LoVo (cell line): ENCODE measurements around the gene LYRM7.
A peak's percentile ranks its signal among the peaks of the same experiment; 100 is the strongest.
"Not testable (repeated sequence)": the region's sequence is repeated elsewhere in the genome, so short reads cannot be mapped to it uniquely, and the experiment has no call there.

ENCODE experiments used
- DNase-seq: peaks from one replicate; pipeline ENCODE4 v3.0.0-alpha.2; 2016; ENCODE audit warnings: low spot score

Gene LYRM7

GRCh38 chr5:131221008-131221703 lies 50.4 kb downstream of the LYRM7 start:
- DNase-seq = no peak

GRCh38 chr5:131221888-131222287 lies 51.1 kb downstream of the LYRM7 start:
- DNase-seq = no peak

- DNase-seq = no peak
Observed at GRCh38 chr5:131222731-131223130, 52.0 kb downstream of the LYRM7 start.

GRCh38 chr5:131223751-131224386 lies 53.1 kb downstream of the LYRM7 start:
- DNase-seq = no peak

GRCh38 chr5:131224387-131225201 lies 53.9 kb downstream of the LYRM7 start:
- no peak for DNase-seq

- DNase-seq = no peak
Observed at GRCh38 chr5:131225282-131225974, 54.7 kb downstream of the LYRM7 start.

GRCh38 chr5:131226899-131227298 lies 56.2 kb downstream of the LYRM7 start:
- DNase-seq = no peak

GRCh38 chr5:131228646-131229045 lies 57.9 kb downstream of the LYRM7 start:
- DNase-seq = no peak

GRCh38 chr5:131229623-131230022 lies 58.9 kb downstream of the LYRM7 start:
- no peak for DNase-seq

- no peak for DNase-seq
Observed at GRCh38 chr5:131230406-131230805, 59.7 kb downstream of the LYRM7 start.

- no peak for DNase-seq
Observed at GRCh38 chr5:131239686-131240085, 68.9 kb downstream of the LYRM7 start.

GRCh38 chr5:131242728-131243255 lies 72.0 kb downstream of the LYRM7 start:
- DNase-seq = peak; percentile 48

- DNase-seq = no peak
Observed at GRCh38 chr5:131245312-131245711, 74.6 kb downstream of the LYRM7 start.

GRCh38 chr5:131245948-131246347 lies 75.2 kb downstream of the LYRM7 start:
- no peak for DNase-seq

- no peak for DNase-seq
Observed at GRCh38 chr5:131246504-131246903, 75.8 kb downstream of the LYRM7 start.

GRCh38 chr5:131250751-131251475 lies 80.2 kb downstream of the LYRM7 start:
- DNase-seq = no peak

GRCh38 chr5:131252824-131253171 lies 82.1 kb downstream of the LYRM7 start:
- DNase-seq = no peak

GRCh38 chr5:131254025-131254424 lies 83.3 kb downstream of the LYRM7 start:
- DNase-seq = not testable (repeated sequence)

GRCh38 chr5:131254741-131255140 lies 84.0 kb downstream of the LYRM7 start:
- DNase-seq = no peak
